Measurements from ENCODE around the gene HOXB9. TPM values are rescaled to one million over a fixed set of nuclear protein-coding genes. Genes with fewer than 3 reads are reported as not detected.
A peak's percentile ranks its signal among the peaks of the same experiment; 100 is the strongest.

Gene HOXB9
- polyA plus RNA-seq, 6 donors from 2014 or later: not detected

DNA sequence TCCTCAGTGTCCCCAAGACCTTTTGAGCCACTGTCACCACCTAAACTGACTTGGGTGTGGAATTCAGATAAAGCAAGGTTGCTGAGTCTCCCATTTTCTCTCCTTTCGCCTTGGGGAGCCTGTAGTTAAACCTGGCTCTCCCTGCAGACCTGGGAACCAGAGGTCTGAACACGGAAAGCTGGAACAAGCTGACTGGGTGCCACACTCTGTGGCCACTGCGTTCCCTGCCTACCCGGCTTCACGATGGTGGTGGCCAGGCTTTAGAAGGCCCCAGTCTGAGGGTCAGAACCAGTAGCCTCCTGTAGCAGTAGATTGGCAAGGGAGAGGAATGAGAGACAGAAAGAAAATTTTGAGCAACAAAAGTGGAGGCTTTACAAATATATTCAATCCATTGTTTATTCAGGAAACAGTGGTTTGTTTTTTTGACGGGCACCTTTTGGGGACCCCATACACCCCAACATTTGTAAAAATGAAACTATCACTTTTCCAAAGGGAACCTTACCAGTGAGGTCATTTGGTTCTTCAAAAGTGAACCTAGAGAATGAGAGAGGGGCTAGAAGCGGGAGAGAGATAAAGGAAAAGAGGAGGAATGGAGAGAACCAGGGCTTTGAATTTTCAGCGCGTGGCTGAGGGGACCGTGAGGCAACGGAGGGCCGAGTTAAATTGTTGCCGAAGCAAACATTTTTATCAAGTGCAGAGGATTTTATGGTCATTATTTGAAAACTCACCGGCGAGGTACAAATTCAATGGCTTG, 9.3 kb downstream of the HOXB9 start:
- Mint-ChIP-seq H3K27ac (peak overlapping the region in 4 of 6 donors; percentile 11 to 95 (median 82)), H3K27me3 (peaks cover 75 to 96% (median 94%) of the 10 kb centered on the region in 3 donors), H3K36me3 (peaks cover 0 to 8% of the 10 kb centered on the region in 2 donors), H3K4me1 (peaks cover 44 to 51% (median 50%) of the 10 kb centered on the region in 3 donors), H3K4me3 (peak overlapping the region in 7 of 8 donors; percentile 28 to 72 (median 56)), H3K9me3 (peaks cover 0 to 2% (median 0%) of the 10 kb centered on the region in 7 donors)
- ATAC-seq (ENCODE audit: low read depth in 2 of 2) (no peak), DNase-seq (no peak)

DNA sequence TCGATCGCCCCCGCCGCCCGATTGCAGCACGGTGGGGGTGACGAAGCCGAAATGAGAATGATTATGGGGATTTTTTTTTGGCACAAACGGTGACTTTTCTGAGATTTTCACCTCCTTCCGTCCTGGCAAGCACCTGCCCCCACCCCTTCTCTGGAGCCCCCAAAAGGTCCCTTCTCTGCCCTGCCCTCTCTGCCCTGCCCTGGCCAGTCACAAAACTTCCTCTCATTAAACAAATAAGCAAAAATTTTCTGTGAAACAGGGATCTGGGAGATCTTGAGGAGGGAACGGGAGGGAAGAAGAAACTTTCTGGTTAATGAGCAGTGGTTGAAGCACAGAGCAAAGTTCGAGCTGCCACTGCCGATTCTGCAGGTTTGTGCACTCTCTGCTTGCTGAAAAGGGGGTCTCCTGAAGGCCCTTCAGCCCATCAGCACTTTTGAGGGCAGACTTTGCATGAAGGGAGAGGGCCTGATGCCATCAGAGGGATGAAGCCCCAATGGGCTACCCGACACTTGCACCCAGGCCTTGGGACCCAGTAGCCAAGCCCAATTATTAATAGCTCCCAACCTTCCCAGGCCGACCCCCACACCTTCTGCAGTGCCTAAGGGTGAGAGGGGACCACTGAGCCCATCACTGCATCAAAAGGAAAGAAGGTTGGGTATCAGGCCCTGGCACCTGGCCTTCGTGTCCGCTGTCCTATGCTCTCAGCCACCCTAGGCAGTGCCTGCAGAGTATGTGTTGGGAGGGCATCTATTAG, 10.0 kb downstream of the HOXB9 start:
- Mint-ChIP-seq H3K36me3 (peaks cover 0 to 8% of the 10 kb centered on the region in 2 donors), H3K9me3 (peaks cover 0 to 2% (median 0%) of the 10 kb centered on the region in 7 donors), H3K4me1 (peaks cover 51 to 57% (median 57%) of the 10 kb centered on the region in 3 donors), H3K27me3 (peaks cover 74 to 96% (median 94%) of the 10 kb centered on the region in 3 donors), H3K27ac (peak overlapping the region in 3 of 6 donors; percentile 89 to 97 (median 95)), H3K4me3 (peak overlapping the region in 4 of 8 donors; percentile 4 to 60 (median 28))
- ATAC-seq (ENCODE audit: low read depth in 2 of 2): no peak
- DNase-seq: no peak

DNA sequence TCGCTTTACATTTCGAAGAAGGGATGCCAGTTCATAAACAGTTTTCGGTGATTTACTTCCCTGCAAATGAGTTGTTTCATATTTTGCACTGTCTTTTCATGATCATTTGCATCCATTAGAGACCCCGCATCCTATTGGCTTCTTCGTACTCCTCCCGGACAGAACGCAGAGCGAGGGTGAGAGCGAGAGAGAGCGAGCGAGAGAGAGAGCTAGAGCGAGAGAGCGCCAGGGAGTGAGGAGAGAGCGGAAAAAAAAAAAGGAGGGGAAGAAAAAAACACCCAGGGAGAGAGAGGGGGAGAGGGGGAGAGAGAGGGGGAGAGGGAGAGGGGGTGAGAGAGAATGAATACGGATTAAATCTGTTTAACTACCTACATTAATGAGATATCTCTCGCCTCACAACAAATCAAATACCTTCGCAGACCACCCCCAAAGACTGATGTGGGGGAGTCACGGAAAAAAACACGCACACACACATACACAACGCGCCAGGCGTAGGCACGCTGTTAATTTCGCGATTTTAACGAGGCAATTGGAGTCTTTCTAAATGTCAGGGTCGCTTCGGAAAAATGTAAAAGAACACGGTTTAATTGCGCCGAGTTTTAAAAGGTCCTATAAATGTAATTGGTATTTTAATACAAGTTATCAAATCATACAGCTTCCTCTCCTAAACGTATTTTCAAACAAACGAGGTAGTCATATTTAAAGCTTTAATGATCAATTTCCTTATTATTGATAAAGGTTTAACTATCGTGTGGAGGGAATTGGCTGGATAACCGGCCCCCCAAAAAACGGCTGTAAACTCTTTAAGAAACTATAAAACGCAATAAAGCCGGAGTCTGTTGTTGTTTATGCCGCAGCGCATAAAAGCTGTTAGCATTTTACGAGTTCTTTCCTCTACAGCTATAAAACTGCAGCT, 10.9 kb downstream of the HOXB9 start, which contains the start of gene HOXB8:
TSS of gene HOXB8 (minus strand) at position 246 of the 916 bp plus-strand sequence. CDS start 588 bp downstream, outside the sequence.
- H3K36me3 Mint-ChIP-seq: peaks cover 0 to 8% of the 10 kb centered on the region in 2 donors
- ATAC-seq (ENCODE audit: low read depth in 2 of 2) (no peak), DNase-seq (no peak)
- H3K27ac Mint-ChIP-seq: peak within 1 kb of the TSS in 5 of 6 donors; percentile 71 to 97 (median 89)
- H3K4me3 Mint-ChIP-seq: peak within 1 kb of the TSS; percentile 67 to 98 (median 86)
- peaks cover 75 to 95% (median 91%) of the 10 kb centered on the region in 3 donors for H3K27me3 Mint-ChIP-seq
- H3K4me1 Mint-ChIP-seq: peaks cover 55 to 62% (median 61%) of the 10 kb centered on the region in 3 donors
- peaks cover 0 to 2% (median 0%) of the 10 kb centered on the region in 7 donors for H3K9me3 Mint-ChIP-seq

DNA sequence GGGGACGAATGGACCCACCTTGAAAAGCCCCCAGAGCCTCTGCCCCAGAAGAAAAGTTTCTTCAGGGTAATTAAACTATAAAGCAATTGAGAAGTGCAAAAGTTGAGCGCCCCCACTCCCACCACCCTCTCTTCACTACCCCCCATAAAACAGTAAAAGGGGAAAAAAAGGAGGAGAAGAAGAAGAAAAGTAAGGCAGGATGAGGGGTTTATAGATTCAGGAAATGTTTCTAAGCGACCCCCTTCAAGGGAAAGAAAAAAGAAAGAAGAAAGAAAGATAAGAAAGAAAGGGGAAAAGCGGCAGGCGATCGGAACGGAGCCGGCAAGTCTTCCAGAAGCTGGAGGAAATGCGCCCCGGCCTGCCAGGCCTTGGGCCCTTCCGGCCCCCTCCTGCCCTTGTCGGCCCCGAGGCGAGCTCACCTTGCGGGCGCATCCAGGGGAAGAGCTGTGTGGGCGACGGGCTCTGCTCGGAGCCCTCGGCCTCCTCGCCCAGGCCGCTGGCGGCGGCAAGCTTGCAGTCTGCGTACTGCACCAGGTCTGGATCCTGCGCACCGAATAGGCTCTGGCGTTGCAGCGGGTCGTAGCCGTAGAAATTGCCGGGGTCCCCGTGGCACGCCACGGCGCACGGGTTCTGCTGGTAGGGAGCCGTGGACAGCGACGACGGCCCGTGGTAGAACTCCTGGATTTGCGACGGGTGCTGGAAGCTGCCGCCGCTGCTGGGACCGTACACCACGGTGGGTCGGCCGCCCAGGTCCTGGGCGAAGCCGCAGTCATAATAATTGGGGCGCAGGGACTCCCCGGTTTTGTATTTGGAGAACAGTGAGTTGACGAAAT, 12.1 kb downstream of the HOXB9 start:
- Mint-ChIP-seq H3K9me3 (peaks cover 0 to 2% (median 0%) of the 10 kb centered on the region in 7 donors), H3K4me1 (peaks cover 57 to 62% (median 58%) of the 10 kb centered on the region in 3 donors), H3K27ac (peak overlapping the region in 5 of 6 donors; percentile 67 to 97 (median 71)), H3K36me3 (peaks cover 0 to 8% of the 10 kb centered on the region in 2 donors), H3K27me3 (peaks cover 74 to 92% (median 86%) of the 10 kb centered on the region in 3 donors), H3K4me3 (peak overlapping the region; percentile 67 to 98 (median 90))
- DNase-seq: no peak
- no peak for ATAC-seq (ENCODE audit: low read depth in 2 of 2)

DNA sequence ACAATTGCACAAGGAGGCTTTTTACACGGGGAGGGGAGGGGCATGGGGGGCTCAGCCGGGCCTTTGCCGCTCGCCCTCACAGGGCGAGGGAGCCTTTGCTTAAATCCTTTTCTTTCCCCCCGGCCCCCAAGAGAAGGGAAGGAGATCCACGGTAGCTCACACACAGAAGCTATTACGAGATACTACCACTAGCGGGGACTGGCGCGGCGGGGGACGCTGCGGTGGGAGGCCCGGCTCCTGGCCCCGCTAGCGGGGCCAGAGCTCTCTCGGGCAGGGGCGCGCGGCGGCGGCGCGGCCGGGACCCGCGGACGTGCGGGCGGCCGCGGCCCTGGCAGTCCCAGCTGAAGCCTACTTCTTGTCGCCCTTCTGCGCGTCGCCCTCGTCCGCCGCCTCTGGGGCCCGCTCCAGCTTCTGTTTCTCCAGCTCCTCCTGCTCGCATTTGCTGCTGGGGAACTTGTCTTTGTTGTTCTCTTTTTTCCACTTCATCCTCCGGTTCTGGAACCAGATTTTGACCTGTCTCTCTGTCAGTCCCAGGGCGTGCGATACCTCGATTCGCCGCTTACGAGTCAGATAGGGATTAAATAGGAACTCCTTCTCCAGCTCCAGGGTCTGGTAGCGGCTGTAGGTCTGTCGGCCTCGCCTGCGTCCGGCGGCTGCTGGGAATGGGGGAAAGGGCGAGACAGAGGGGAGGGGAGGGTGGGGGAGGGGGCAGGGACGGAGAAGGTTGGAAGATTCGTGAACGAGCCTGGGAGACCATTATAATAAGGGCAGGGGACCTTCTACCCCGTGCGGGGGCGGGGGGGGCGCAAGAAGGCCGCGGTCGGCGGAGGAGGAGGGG, 13.1 kb downstream of the HOXB9 start:
- H3K36me3 Mint-ChIP-seq: peaks cover 0 to 8% of the 10 kb centered on the region in 2 donors
- peaks cover 67 to 89% (median 87%) of the 10 kb centered on the region in 3 donors for H3K27me3 Mint-ChIP-seq
- peaks cover 48 to 53% (median 50%) of the 10 kb centered on the region in 3 donors for H3K4me1 Mint-ChIP-seq
- DNase-seq: no peak
- peak overlapping the region in 5 of 6 donors; percentile 52 to 95 (median 74) for H3K27ac Mint-ChIP-seq
- peak; percentile 66 to 71 for ATAC-seq (ENCODE audit: low read depth in 2 of 2)
- H3K4me3 Mint-ChIP-seq: peak overlapping the region; percentile 81 to 98 (median 92)
- peaks cover 0 to 2% (median 0%) of the 10 kb centered on the region in 7 donors for H3K9me3 Mint-ChIP-seq

DNA sequence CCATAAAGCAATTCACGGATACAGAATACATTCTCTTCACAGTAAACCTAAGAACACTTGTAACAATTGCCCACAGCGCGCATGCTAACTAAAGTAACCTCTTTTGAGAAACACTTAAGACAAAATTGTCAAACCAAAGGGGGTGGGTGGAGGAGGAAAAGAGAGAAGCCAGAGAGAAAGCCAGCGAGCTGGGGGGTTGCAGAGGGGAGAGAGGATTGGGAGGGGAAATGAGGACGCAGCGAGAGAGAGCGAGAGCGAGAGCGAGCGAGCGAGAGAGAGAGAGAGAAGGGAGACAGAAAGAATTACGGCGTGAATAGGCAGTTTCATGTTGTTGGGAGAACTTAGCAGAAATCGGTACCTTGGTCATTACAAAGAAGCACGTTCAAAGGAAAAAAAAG, 13.7 kb downstream of the HOXB9 start:
- Mint-ChIP-seq H3K27ac (peak overlapping the region in 5 of 6 donors; percentile 1 to 95 (median 71)), H3K36me3 (peaks cover 0 to 8% of the 10 kb centered on the region in 2 donors), H3K4me3 (peak overlapping the region; percentile 69 to 98 (median 90)), H3K27me3 (peaks cover 70 to 89% (median 87%) of the 10 kb centered on the region in 3 donors), H3K9me3 (peaks cover 0 to 2% (median 0%) of the 10 kb centered on the region in 7 donors), H3K4me1 (peaks cover 48 to 56% (median 52%) of the 10 kb centered on the region in 3 donors)
- DNase-seq (no peak), ATAC-seq (ENCODE audit: low read depth in 2 of 2) (peak in 1 of 2 donors; percentile 9)

DNA sequence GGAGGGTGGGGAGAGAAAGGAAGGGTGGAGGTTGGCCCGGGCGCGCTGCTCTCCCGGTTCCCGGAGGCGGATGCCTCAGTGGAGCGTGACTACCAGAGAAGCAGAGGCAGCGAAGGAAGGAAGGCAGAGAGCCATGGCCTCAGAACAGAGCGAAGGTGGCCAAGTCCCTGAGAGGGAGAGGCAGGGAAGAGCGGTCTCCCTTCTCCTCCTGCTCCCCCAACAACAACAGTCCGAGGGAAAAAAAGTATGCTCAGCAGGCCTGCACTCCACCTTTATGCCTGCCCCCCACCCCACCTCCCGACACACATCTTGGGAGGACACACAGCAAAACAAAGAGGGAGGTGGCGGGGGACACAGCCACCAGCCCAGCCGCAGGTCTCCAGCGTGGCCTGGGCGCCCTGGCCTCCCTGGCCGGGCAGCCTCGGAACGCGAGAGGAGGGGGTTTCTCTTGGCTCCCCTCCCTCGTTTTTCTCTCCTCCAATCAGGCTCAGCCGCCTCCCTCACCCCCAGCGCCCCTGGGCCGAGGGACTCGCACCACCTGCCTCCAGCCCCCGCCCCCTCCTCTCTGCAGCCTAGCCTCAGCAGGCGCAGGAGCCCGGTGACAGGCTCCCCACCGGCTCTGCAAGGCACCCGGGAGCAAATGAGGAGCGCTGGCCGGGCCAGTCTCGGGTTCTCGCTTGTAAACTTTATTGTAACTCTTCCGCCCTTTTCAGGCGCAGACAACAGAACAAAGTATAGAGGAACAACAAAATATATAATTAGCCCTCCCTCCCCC, 14.3 kb downstream of the HOXB9 start:
- Mint-ChIP-seq H3K4me3 (peak overlapping the region; percentile 92 to 98 (median 96)), H3K36me3 (peaks cover 0 to 8% of the 10 kb centered on the region in 2 donors), H3K27me3 (peaks cover 69 to 89% (median 87%) of the 10 kb centered on the region in 3 donors), H3K27ac (peak overlapping the region in 2 of 6 donors; percentile 71 to 78), H3K4me1 (peaks cover 43 to 50% (median 47%) of the 10 kb centered on the region in 3 donors), H3K9me3 (peaks cover 0 to 2% (median 0%) of the 10 kb centered on the region in 7 donors)
- ATAC-seq (ENCODE audit: low read depth in 2 of 2): no peak
- no peak for DNase-seq

DNA sequence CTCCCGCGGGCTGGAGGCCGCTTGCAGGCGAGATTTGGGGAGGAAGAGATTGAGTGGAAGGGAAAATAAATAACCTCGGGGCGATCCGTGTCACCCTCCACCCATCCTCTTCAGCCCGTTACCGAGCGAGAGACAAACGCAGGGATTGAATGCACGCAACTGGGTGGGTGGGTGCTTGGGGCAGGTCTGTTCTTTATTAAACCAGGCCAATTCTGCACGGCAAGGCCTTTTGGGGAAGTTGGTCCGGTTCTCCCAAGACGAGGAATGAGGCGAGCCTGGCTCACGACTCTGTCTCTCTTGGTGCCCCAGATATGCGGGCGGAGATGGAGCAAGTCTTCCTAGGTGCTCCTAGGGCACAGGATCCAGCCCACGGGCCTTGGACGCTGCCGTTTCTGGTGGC, 14.9 kb downstream of the HOXB9 start:
- no peak for DNase-seq
- H3K36me3 Mint-ChIP-seq: peaks cover 0 to 8% of the 10 kb centered on the region in 2 donors
- ATAC-seq (ENCODE audit: low read depth in 2 of 2): no peak
- peaks cover 0 to 2% (median 0%) of the 10 kb centered on the region in 7 donors for H3K9me3 Mint-ChIP-seq
- peak overlapping the region in 4 of 6 donors; percentile 55 to 95 (median 82) for H3K27ac Mint-ChIP-seq
- peaks cover 71 to 91% (median 87%) of the 10 kb centered on the region in 3 donors for H3K27me3 Mint-ChIP-seq
- peaks cover 43 to 49% (median 45%) of the 10 kb centered on the region in 3 donors for H3K4me1 Mint-ChIP-seq
- peak overlapping the region; percentile 92 to 98 (median 96) for H3K4me3 Mint-ChIP-seq

DNA sequence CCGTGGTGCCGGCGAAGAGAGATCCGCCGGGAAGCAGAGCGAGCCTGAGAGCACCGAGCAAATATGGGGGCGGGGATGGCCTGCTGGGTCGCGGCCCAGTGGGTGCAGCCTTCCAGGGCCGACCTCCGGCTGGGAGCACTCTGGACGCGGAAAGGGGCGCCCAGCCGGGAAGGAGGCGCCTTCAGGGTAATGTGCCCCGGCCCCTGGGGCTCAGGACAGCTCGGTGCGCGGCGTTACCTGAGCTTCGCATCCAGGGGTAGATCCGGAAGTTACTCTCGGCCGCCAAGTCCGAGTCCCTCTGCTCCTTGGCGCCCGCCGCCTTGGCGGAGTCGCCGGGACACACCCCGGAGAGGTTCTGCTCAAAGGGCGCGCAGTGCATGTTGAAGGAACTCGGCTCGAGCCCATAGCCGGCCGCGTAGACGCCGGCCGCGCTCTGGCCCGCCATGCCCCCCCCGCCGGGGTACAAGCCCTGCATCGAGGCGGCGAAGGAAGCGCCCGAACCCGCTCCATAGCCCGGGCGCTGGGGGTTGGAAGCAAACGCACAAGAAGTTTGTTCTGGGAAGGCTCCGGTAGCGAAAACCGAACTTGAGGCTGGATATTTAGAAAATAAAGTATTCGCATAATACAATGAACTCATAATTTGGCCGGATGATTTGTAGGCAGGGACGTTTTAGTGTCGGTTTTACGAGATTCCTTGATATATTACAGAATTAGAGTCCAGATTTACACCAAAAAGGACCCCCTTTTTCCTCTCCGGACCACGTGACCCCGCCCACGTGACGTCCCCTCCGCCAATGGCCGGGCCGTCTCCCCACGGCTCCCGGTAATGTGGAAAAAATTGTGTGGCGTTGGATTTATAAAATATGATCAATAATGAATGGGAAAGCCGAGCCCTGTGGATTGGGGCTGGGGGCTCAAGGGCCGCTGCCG, 15.6 kb downstream of the HOXB9 start, which contains the start of gene HOXB7:
TSS of gene HOXB7 (minus strand) at position 736 of the 930 bp plus-strand sequence. CDS start at position 637, 99 bp downstream.
- Mint-ChIP-seq H3K9me3 (peaks cover 0 to 2% (median 0%) of the 10 kb centered on the region in 7 donors), H3K4me3 (peak within 1 kb of the TSS; percentile 92 to 98 (median 96)), H3K27me3 (peaks cover 71 to 90% (median 88%) of the 10 kb centered on the region in 3 donors), H3K27ac (peak within 1 kb of the TSS in 4 of 6 donors; percentile 55 to 95 (median 82)), H3K36me3 (peaks cover 0 to 8% of the 10 kb centered on the region in 2 donors), H3K4me1 (peaks cover 43 to 49% (median 45%) of the 10 kb centered on the region in 3 donors)
- DNase-seq (peak; percentile 53), ATAC-seq (ENCODE audit: low read depth in 2 of 2) (peak; percentile 30 to 48)
